ENCODE results near the gene HTN1. TPM values are rescaled to one million over a fixed set of nuclear protein-coding genes. Genes with fewer than 3 reads are reported as not detected.

The HTN1 gene
- polyA plus RNA-seq, result not detected in 2 replicates

GRCh38 chr4:70050138-70050537 lies at the start of gene HTN1:
Gene HTN1 (plus strand): TSS chr4:70050438. CDS start chr4:70053077, 2,639 bp downstream.

GRCh38 chr4:70028159-70028558 lies 22.1 kb upstream of the HTN1 start, which contains the start of gene HTN3:
Gene HTN3 (plus strand): TSS chr4:70028459. CDS start chr4:70030741, 2,282 bp downstream.

Other genes with a start within 250 kb of the HTN1 start
- not detected in 2 replicates for gene SULT1E1, start 190.3 kb upstream of the HTN1 start, polyA plus RNA-seq
- gene CSN1S1, start 119.4 kb upstream of the HTN1 start, polyA plus RNA-seq, result not detected in 2 replicates
- gene CSN2, start 84.7 kb upstream of the HTN1 start, polyA plus RNA-seq, result not detected in 2 replicates
- not detected in 2 replicates for gene STATH, start 54.5 kb upstream of the HTN1 start, polyA plus RNA-seq
- gene HTN3, start 22.0 kb upstream of the HTN1 start, polyA plus RNA-seq, result not detected in 2 replicates
- not detected in 2 replicates for gene PRR27, start 103.8 kb downstream of the HTN1 start, polyA plus RNA-seq
- gene ODAM, start 145.3 kb downstream of the HTN1 start, polyA plus RNA-seq, result not detected in 2 replicates
- gene FDCSP, start 175.7 kb downstream of the HTN1 start, polyA plus RNA-seq, result not detected in 2 replicates
- gene CSN3, start 192.2 kb downstream of the HTN1 start, polyA plus RNA-seq, result not detected in 2 replicates

All from Purkinje cell (primary cell).